Esophagus squamous epithelium (tissue), 5 donors: Measurements from ENCODE around the gene RASAL2. TPM values are rescaled to one million over a fixed set of nuclear protein-coding genes. Genes with fewer than 3 reads are reported as not detected.

Experiments
- DNase-seq: peaks from one replicate; lab custom pipeline; 2025; lab: John Stamatoyannopoulos, UW
- H3K27ac ChIP-seq, 4 donors: fragments of 200-600 bp; sonication (generic); one replicate each; pipeline ENCODE4 v1.5.1; 2016 to 2019; ENCODE audit warnings: mild to moderate bottlenecking in 1 of 4
- H3K27me3 ChIP-seq, 4 donors: fragments of 200-600 bp; sonication (generic); 1 replicate in 3 of 4; 2 replicates in 1 of 4; pipeline versions ENCODE4 v1.5.1 to v1.6.0; 2017 to 2021; ENCODE audit warnings: antibody characterized with exemption in 1 of 4
- H3K36me3 ChIP-seq, 3 donors: fragments of 200-600 bp; sonication (generic); one replicate each; pipeline ENCODE4 v1.5.1; 2016 to 2019
- H3K4me1 ChIP-seq, 3 donors: fragments of 200-600 bp; sonication (generic); one replicate each; pipeline ENCODE4 v1.5.1; 2017 to 2019
- H3K4me3 ChIP-seq, 4 donors: fragments of 200-600 bp; sonication (generic); 1 replicate in 3 of 4; 2 replicates in 1 of 4; pipeline ENCODE4 v1.5.1; 2016 to 2019; ENCODE audit warnings: mild to moderate bottlenecking in 2 of 4, moderate library complexity in 1 of 4
- H3K9me3 ChIP-seq, 3 donors: fragments of 200-600 bp; sonication (generic); one replicate each; pipeline ENCODE4 v1.5.1; 2016 to 2019
- POLR2A ChIP-seq, 4 donors: fragments of 450-650 bp; IDR thresholded peaks; one replicate each; pipeline ENCODE4 v1.6.1; 2017; ENCODE audit warnings: antibody characterized with exemption in 4 of 4, mild to moderate bottlenecking in 4 of 4, moderate library complexity in 3 of 4
- WGBS, 2 donors: methylation state at CpG; one replicate each; pipeline ENCODE4 v1.1.5; 2018; 5-methylcytosine and 5-hydroxymethylcytosine counted together
- intact Hi-C: fragments of 100-400 bp; cut with DNase I; formaldehyde crosslinking; loops from one replicate; pipeline ENCODE4 v1.15.0; 2022
- total RNA-seq, 4 donors: library from RNA; depleted of rRNA; stranded (reverse); fragments of >200 nt; gene quantifications; one replicate each; pipeline ENCODE4 v1.1.0, GENCODE V29; 2016
- TF ChIP-seq, protein P1 (sequence below), 6 experiments: fragments of 450-650 bp in 4 of 6; fragments of 200-600 bp in 2 of 6; sonication (generic) in 2 of 6; IDR thresholded peaks; one replicate each; pipeline ENCODE4 v1.5.1; 2016 to 2019; ENCODE audit warnings: antibody characterized with exemption in 6 of 6, mild to moderate bottlenecking in 4 of 6, moderate library complexity in 4 of 6
- donor health status: DM: yes; HTN: yes; CAD: no.

The RASAL2 gene
- total RNA-seq, 4 donors from 2014 or later: 20.4 to 29.8 (median 25.5) TPM

DNA sequence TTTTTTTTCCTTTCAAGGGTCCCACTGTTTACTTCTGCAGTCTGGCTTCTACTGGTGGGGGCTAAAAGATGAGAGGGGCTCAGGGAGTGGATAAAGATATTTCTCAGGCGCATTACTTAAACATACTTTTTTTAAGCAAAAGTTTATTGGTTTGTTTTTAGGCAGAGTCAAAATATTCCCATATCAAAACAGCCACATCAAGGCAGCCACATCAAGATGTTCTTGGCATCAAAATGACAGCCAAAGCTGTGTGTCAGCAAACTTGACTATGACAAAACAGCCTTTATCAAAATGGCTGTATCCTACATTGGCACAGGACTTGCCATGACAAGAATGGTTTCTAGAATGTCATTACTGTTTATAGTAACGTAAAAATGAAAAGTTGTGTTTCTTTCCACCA, 22.1 kb upstream of the RASAL2 start:
- no peaks in the 10 kb centered on the region for H3K36me3 ChIP-seq
- no peak overlapping the region for H3K27ac ChIP-seq
- no peak overlapping the region for H3K4me3 ChIP-seq
- WGBS, 2 donors: 77 to 97% methylated on average over 2 of the region's 2 CpGs
- TF ChIP-seq, protein P1, sequence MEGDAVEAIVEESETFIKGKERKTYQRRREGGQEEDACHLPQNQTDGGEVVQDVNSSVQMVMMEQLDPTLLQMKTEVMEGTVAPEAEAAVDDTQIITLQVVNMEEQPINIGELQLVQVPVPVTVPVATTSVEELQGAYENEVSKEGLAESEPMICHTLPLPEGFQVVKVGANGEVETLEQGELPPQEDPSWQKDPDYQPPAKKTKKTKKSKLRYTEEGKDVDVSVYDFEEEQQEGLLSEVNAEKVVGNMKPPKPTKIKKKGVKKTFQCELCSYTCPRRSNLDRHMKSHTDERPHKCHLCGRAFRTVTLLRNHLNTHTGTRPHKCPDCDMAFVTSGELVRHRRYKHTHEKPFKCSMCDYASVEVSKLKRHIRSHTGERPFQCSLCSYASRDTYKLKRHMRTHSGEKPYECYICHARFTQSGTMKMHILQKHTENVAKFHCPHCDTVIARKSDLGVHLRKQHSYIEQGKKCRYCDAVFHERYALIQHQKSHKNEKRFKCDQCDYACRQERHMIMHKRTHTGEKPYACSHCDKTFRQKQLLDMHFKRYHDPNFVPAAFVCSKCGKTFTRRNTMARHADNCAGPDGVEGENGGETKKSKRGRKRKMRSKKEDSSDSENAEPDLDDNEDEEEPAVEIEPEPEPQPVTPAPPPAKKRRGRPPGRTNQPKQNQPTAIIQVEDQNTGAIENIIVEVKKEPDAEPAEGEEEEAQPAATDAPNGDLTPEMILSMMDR (IDR thresholded peaks at IDR 0.05): no peak
- TF ChIP-seq POLR2A (IDR thresholded peaks at IDR 0.05): no peak
- intact Hi-C loops: no loop called here
- H3K27me3 ChIP-seq: no peaks in the 10 kb centered on the region
- DNase-seq: no peak
- no peaks in the 10 kb centered on the region for H3K9me3 ChIP-seq
- H3K4me1 ChIP-seq: no peaks in the 10 kb centered on the region

DNA sequence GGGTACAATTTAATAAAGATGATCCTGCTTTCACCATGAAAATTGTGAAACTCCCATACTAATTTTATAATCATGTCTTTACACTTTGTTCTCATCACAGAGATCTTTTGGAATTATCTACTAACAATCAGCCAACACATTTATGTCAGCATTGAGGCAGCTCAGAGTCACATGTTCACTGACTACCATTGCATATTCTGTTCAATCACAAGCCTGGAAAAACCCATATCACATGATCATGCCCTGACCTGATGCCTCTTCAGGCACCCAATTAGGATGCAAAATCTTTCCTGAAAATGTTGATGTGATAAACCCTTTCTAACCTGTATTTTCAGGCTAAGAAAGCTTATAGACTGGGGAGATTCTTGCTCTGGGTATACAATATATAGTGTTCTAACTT, 21.6 kb upstream of the RASAL2 start:
- Histone ChIP-seq H3K36me3 (no peaks in the 10 kb centered on the region), H3K27me3 (no peaks in the 10 kb centered on the region), H3K4me1 (no peaks in the 10 kb centered on the region), H3K9me3 (no peaks in the 10 kb centered on the region), H3K27ac (no peak overlapping the region), H3K4me3 (no peak overlapping the region)
- intact Hi-C loops: no loop called here
- no peak for TF ChIP-seq POLR2A (IDR thresholded peaks at IDR 0.05)
- TF ChIP-seq, protein P1 (IDR thresholded peaks at IDR 0.05): no peak
- no peak for DNase-seq

DNA sequence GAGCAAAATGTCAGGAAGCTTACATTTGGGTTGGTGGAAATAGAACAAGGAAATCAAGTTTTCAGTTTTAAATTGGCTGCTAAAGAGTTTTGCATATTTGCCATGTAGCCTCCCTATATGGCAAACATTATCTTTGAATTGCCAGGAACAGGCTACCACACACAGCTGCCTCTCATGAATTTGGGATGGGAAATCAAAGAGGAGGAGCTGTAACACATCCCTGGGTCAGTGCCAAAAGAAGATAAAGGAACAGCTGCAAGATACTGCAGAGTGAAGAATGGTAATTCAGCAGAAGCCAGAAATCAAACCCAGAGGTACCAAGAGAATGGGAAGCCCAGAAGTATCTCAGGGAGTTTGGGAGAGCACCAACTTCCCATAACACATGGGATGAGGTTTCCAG, 18.6 kb upstream of the RASAL2 start:
- DNase-seq: no peak
- no peaks in the 10 kb centered on the region for H3K36me3 ChIP-seq
- intact Hi-C loops: no loop called here
- no peak overlapping the region for H3K27ac ChIP-seq
- no peak for TF ChIP-seq POLR2A (IDR thresholded peaks at IDR 0.05)
- TF ChIP-seq, protein P1 (IDR thresholded peaks at IDR 0.05): no peak
- H3K9me3 ChIP-seq: no peaks in the 10 kb centered on the region
- no peak overlapping the region for H3K4me3 ChIP-seq
- H3K27me3 ChIP-seq: no peaks in the 10 kb centered on the region
- H3K4me1 ChIP-seq: no peaks in the 10 kb centered on the region

DNA sequence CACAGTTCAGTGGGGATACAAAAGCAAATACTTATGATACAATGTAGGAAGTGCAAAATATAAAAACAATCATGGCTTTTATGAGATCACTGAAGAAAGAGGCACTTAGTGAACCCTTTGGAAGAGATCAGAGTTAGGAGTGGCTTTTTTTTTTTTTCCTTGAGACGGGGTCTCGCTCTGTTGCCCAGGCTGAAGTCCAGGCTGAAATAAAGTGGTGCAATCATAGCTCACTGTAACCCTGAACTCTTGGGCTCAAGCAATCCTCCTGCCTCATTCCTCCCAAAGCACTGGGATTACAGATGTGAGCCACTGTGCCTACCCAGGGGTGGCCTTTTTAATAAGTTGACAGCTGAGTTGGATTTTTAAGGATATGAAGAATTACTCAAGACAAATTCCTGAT, 17.3 kb upstream of the RASAL2 start:
- H3K4me3 ChIP-seq: no peak overlapping the region
- DNase-seq: no peak
- no peak for TF ChIP-seq POLR2A (IDR thresholded peaks at IDR 0.05)
- TF ChIP-seq, protein P1 (IDR thresholded peaks at IDR 0.05): no peak
- intact Hi-C loops: no loop called here
- no peak overlapping the region for H3K27ac ChIP-seq
- H3K27me3 ChIP-seq: no peaks in the 10 kb centered on the region
- WGBS, 2 donors: 47 to 68% methylated on average over 2 of the region's 2 CpGs
- no peaks in the 10 kb centered on the region for H3K36me3 ChIP-seq
- H3K4me1 ChIP-seq: no peaks in the 10 kb centered on the region
- H3K9me3 ChIP-seq: no peaks in the 10 kb centered on the region

DNA sequence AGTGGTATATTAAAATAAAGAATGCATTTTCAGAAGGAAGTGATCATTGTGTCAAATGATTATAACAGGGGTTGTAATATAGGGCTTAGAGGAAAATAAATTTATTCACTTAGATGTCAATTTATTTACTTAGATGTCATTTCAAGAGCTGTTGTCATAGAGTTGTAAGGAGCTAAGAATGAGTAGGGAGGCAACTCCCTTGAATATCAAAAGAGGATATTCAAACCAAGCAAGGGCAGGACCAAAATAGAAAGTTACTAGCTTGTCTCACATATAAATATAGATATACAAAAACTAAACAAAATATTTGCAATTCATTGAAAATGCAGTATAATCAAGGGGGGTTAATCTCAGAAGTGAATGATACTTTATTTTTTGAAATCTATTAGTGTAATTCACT, 16.0 kb upstream of the RASAL2 start:
- no peaks in the 10 kb centered on the region for H3K27me3 ChIP-seq
- DNase-seq: no peak
- no peaks in the 10 kb centered on the region for H3K4me1 ChIP-seq
- H3K36me3 ChIP-seq: no peaks in the 10 kb centered on the region
- H3K4me3 ChIP-seq: no peak overlapping the region
- no peak overlapping the region for H3K27ac ChIP-seq
- TF ChIP-seq, protein P1 (IDR thresholded peaks at IDR 0.05): no peak
- TF ChIP-seq POLR2A (IDR thresholded peaks at IDR 0.05): no peak
- H3K9me3 ChIP-seq: no peaks in the 10 kb centered on the region
- intact Hi-C loops: no loop called here
